ENCODE measurements around the gene AGAP3.

AGAP3 gene

DNA sequence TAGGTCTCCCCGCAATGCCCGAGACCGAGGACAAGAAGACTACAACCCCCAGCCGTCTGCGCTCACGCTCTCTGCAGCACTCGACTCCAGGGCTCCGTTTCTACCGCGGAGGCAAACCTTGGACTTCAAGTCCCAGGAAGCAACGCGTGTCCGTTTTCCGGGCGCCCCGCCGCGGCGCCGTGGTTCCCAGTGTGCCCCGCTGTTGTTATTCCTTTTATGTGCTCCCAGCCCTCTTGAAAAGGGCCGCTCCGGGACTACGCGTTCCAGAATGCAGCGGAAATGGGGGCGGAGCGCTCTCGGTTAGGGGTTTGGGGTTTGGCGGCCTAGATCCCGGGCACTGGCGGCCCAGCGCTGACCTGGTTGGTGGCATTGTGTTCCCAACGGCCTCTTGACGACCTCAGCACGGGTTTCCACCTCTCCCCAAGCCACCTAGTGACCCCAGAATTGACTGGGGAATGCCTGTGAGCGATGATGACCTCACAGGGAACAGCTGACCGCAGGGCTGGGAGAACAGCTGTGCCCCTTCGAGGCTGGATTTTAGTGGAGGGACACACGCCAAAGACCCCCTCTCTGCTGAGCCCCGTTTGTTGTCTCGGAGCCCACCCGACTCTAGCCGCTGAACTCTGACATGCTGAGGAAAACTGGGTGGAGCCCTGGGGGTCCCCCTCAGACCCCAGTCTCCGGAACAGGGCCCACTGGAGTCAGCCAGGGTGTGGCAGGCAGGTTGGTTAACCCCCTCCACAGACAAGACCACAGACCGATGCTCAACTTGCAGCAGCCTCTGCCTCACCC lies 28.1 kb upstream of the AGAP3 start:
- DNase-seq (ENCODE audit: low read depth in 1 of 2, low spot score in 1 of 2): peak; percentile 88 to 98

DNA sequence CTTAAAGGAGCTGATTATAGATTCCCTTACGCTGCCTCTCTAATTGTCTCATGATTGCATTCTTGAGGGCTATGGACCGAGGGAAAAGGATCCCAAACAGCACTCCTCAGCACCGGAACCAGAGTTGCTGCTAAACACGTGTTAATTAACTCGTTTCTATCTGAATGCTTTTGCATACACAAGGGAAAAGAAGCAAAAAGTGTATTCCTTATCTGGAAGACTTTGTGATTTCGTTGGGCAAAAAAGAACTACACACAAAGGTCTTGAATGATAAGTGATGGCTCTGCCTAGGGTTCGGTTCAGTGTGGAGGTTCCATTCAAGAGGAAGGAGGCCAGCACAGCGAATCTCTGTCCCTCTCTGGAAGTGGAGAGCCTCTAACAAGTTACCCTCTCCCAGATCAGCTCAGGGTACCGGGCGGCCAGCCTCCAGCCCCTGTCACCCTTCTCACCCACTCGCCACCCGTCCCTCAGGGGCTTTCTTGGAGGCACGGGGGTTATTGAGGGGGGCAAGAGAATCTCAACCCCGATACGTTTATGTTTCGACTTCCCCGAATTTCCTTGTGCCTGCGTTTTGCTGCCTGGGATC lies 27.4 kb upstream of the AGAP3 start:
- peak in 1 of 2 donors; percentile 16 for DNase-seq (ENCODE audit: low read depth in 1 of 2, low spot score in 1 of 2)

- peak; percentile 44 to 47 for DNase-seq (ENCODE audit: low read depth in 1 of 2, low spot score in 1 of 2)
Observed at GRCh38 chr7:151059367-151060112, 26.7 kb upstream of the AGAP3 start, which contains the start of gene SLC4A2. TSS of gene SLC4A2 (plus strand) at chr7:151059589. CDS start at chr7:151061988, 2,399 bp downstream.

GRCh38 chr7:151060113-151060415 lies 26.2 kb upstream of the AGAP3 start:
- DNase-seq (ENCODE audit: low read depth in 1 of 2, low spot score in 1 of 2): no peak

- no peak for DNase-seq (ENCODE audit: low read depth in 1 of 2, low spot score in 1 of 2)
Observed at GRCh38 chr7:151060416-151061212, 25.7 kb upstream of the AGAP3 start.

DNA sequence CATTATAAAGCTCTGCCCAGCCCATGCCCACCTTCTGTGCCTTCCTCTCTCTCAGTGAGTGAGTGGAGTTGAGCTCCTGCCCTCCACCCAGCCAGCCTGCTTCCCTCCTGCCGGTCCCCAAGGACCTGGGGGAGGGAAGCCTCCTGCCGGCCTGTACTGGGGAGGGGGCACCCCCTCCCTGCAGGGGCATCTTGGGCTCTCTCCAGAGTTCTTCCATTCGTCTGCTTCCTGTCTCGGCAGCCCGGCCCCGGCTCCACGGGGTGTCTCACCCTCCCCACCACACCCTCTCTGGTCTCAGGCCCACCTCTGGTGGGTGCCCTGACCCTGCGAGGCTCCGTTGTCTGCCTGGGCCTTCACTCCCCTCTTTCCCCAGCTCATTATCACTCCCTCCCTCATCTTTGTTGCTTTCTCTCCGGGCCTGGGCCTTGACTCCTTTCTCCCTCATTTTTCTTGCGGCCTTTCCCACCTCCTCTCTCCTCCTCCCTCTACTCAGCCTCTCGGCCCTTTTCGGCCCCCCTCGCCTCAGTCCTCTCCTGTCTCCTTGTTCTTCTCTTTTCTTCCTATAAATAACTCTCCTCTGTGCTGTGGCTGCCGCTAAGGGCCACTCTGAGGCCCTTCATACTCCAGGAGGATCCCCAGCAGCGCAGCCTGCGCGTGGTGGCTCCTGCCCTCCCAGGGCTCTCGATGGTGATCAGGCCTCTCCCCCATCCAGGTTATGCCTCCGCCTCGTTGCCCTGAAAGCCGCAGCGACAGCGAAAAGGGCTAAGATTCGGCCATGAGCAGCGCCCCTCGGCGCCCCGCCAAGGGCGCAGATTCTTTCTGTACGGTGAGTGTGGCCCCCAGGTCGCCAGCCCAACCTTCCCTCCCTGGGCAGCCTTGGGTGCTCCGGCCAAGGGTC lies 24.8 kb upstream of the AGAP3 start:
- DNase-seq (ENCODE audit: low read depth in 1 of 2, low spot score in 1 of 2): no peak

- DNase-seq (ENCODE audit: low read depth in 1 of 2, low spot score in 1 of 2): no peak
Observed at GRCh38 chr7:151062111-151062398, 24.2 kb upstream of the AGAP3 start.

DNA sequence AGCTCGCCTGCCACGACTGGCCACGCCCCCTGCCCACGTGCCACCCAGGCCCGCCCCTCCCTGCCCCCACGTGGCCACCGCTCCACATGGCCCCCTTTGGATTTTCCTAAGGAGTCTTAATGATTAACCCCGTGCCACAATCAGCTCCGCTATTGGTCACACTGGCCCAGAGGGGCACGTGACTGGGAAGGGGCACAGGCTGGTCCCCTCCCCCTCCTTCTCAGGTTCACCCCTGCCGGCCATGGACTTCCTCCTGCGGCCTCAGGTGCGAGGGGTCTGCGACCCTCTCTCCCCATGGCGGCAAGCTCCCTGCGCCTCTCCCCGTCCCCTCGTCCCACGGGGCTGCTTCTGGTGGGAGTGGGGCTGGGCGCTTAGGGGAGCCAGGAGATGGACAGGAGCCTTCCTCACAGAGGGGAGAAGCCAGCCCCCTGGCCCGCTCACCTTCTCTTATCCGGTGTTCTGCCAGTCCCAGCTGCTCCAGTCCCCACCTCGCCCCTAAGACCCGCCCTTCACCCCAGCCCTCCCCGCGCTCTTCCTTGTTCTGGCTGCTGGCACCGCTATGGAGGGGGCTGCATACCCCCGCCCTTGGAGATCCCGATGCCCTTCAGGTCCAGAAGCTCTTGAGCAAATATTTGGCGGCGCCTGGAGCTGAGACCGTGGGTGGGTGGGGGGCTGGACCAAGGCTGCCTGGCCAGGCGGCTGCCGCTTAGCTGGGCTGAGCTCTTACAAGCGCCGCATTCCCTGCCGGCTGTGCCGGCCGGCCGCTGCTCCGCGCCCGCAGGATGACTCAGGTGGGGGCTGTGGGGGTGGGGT lies 23.7 kb upstream of the AGAP3 start:
- DNase-seq (ENCODE audit: low read depth in 1 of 2, low spot score in 1 of 2): no peak

- DNase-seq (ENCODE audit: low read depth in 1 of 2, low spot score in 1 of 2): no peak
Observed at GRCh38 chr7:151063212-151063561, 23.1 kb upstream of the AGAP3 start.

- DNase-seq (ENCODE audit: low read depth in 1 of 2, low spot score in 1 of 2): no peak
Observed at GRCh38 chr7:151064454-151064853, 21.8 kb upstream of the AGAP3 start.

DNA sequence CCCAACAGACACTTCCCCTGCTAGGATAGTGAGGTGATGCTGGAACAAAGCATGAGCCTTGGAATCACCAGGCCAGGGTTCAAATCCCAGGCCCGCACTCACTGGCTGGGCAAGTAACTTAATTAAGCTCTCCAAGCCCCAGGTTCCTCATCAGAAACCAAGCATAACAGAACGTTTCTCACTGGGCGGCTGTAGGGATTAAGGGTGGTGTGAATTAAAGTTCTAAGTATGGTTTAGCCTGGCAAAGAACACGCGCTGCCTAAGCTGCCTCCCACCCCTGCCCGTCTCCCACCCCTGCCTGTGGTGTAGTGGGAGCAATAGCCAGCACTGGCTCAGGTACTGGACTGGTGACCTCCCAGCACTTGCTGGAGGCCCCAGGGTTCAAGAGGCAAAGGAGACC lies 21.3 kb upstream of the AGAP3 start:
- DNase-seq (ENCODE audit: low read depth in 1 of 2, low spot score in 1 of 2): no peak

DNA sequence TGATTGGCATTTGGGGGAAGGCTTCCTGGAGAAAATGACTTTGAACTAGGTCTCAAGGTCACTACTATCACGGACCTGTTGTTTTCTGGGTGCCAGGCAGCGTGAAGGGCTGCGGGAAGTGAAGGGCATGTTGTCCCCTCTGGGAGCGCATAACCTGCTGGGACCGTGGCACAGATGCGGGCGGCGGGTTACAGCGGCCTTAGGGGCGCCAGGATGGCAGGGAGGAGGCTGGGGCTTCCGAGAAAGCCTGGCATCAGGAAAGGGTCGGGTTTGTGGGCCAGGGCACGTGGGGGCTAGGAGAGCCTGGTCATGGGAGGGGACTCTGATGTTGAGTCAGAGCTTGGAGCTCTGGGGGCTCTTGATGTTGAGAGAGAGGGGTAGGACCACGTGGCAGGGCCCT lies 20.8 kb upstream of the AGAP3 start:
- DNase-seq (ENCODE audit: low read depth in 1 of 2, low spot score in 1 of 2): no peak

DNA sequence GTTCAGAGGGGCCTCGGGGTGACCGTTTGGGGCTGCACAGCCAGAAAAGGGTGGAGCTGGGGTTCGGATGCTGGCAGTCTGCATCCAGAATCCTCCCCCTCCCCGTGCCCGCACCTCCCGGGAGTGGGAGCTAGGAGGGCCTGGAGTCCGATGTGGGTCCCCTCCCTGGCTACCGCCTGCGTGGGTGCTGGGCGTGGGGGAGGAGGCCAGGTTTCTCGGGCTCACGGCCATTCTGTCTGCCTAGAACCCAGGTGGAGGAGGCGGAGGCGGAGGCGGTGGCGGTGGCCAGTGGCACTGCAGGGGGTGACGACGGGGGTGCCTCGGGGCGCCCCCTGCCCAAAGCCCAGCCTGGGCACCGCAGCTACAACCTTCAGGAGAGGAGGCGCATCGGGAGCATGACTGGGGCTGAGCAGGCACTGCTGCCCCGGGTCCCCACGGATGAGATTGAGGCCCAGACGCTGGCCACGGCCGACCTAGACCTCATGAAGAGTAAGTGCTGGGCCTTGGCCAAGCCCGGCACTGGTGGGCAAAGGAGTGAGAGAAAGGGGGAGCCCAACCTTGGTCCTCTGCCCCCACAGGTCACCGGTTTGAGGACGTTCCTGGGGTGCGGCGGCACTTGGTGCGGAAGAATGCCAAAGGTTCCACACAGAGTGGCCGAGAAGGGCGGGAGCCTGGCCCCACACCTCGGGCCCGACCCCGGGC lies 19.9 kb upstream of the AGAP3 start:
- DNase-seq (ENCODE audit: low read depth in 1 of 2, low spot score in 1 of 2): no peak

GRCh38 chr7:151068069-151068773 lies 18.1 kb upstream of the AGAP3 start:
- no peak for DNase-seq (ENCODE audit: low read depth in 1 of 2, low spot score in 1 of 2)

- DNase-seq (ENCODE audit: low read depth in 1 of 2, low spot score in 1 of 2): no peak
Observed at GRCh38 chr7:151069841-151070573, 16.3 kb upstream of the AGAP3 start.

DNA sequence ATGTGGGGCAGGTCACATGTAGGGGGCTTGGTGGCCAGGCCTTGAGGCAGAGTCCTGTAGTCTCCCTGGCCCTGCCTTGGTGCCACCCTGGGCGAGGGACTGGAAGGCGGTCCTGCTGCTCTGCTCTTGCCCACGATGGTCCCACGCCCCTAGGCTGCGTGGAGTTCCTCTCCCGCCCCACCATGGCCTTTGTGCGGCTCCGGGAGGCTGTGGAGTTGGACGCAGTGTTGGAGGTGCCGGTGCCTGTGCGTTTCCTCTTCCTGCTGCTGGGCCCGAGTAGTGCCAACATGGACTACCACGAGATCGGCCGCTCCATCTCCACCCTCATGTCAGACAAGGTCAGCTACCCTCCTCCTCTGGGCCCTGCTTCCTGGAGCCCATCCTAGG lies 15.7 kb upstream of the AGAP3 start:
- DNase-seq (ENCODE audit: low read depth in 1 of 2, low spot score in 1 of 2): no peak

DNA sequence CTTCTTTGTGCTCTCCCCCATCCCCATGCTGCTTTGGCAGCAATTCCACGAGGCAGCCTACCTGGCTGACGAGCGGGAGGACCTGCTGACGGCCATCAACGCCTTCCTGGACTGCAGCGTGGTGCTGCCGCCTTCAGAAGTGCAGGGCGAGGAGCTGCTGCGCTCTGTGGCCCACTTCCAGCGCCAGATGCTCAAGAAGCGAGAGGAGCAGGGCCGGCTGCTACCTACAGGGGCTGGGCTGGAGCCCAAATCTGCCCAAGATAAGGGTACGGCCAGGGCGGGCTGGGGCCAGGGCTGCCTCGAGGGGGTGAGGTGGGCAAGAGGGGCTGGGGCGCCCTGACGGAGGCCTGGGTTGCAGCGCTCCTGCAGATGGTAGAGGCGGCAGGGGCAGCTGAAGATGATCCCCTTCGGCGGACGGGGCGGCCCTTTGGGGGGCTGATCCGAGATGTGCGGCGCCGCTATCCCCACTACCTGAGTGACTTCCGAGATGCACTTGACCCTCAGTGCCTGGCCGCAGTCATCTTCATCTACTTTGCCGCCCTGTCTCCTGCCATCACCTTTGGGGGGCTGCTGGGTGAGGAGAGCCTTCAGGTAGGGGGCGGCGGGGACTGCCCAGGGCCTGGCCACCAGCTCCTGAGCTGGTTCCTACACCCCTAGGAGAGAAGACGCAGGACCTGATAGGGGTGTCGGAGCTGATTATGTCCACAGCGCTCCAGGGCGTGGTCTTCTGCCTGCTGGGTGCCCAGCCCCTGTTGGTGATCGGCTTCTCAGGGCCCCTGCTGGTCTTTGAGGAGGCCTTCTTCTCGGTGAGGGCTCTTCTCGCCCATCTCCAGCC lies 15.0 kb upstream of the AGAP3 start:
- DNase-seq (ENCODE audit: low read depth in 1 of 2, low spot score in 1 of 2): no peak

All from activated CD4-positive, alpha-beta T cell treated with anti-CD3 and anti-CD28 coated beads, Interleukin-2, amount 50 U/mL, for 24 hours (primary cell).